Spleen (tissue), 7 donors: ENCODE data around the gene TACR2.

Experiments
- POLR2A ChIP-seq, 3 donors: fragments of 450-650 bp; IDR thresholded peaks; one replicate each; pipeline ENCODE4 v1.5.1; 2017; ENCODE audit warnings: antibody characterized with exemption in 3 of 3, mild to moderate bottlenecking in 1 of 3
- TF ChIP-seq, protein P1 (sequence below), 11 experiments: fragments of 200-600 bp in 7 of 11; fragments of 450-650 bp in 4 of 11; sonication (generic) in 4 of 11; IDR thresholded peaks in 8 of 11; conservative IDR thresholded peaks in 3 of 11; 1 replicate in 7 of 11; 2 replicates in 4 of 11; pipeline versions ENCODE4 v1.4.0 to v1.8.0; 2016 to 2021; ENCODE audit warnings: antibody characterized with exemption in 11 of 11, inconsistent platforms in 4 of 11, mild to moderate bottlenecking in 1 of 11
- donor health status: DM: no; HTN: no; CAD: no; lungs with moderate emphysema.
- donor health status: DM: no; HTN: no; CAD: no.
- donor health status: DM: no; HTN: no; CAD: no.

DNA sequence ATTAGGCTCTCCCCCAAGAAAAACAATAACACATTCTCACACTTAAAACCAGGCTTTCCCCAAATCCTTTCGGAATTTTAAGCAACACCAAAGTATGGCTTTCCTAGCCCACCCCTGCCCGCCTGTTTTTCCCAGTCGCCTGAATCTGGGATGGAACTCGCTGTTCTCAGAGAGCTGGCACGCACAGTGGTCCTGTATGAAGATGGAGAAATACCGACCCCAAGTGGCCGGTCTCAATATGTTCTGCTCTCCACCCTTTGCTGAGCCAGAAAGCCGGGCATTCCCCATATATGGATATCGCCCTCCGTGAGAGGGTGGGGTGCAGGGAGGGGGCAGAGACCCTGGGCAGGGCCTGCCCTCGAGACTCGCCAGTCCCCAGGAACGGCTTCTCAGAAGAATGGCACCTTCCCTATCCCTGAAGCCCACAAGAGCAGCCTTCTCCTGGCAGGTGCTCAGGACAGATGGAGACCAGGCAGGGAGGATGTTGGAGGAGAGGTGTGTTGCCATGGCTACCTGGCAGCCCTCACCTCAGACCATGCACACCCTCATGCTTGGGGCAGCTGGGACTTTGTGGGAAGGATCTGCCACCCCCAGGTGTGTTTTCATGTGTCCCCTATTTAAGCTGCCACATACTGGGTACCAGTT is 3.4 kb downstream of the TACR2 start:
- TF ChIP-seq, protein P1, sequence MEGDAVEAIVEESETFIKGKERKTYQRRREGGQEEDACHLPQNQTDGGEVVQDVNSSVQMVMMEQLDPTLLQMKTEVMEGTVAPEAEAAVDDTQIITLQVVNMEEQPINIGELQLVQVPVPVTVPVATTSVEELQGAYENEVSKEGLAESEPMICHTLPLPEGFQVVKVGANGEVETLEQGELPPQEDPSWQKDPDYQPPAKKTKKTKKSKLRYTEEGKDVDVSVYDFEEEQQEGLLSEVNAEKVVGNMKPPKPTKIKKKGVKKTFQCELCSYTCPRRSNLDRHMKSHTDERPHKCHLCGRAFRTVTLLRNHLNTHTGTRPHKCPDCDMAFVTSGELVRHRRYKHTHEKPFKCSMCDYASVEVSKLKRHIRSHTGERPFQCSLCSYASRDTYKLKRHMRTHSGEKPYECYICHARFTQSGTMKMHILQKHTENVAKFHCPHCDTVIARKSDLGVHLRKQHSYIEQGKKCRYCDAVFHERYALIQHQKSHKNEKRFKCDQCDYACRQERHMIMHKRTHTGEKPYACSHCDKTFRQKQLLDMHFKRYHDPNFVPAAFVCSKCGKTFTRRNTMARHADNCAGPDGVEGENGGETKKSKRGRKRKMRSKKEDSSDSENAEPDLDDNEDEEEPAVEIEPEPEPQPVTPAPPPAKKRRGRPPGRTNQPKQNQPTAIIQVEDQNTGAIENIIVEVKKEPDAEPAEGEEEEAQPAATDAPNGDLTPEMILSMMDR (IDR thresholded peaks at IDR 0.05 in 8 of 11, conservative IDR thresholded peaks at IDR 0.05 in 3 of 11): peak in 10 of 11 experiments; percentile 41 to 75 (median 57)
- TF ChIP-seq POLR2A (IDR thresholded peaks at IDR 0.05): no peak
